Body of pancreas (tissue), 4 donors: ENCODE results near the gene RIMBP2.

Experiments
- CTCF ChIP-seq, 7 experiments: fragments of 450-650 bp in 4 of 7; fragments of 200-600 bp in 3 of 7; sonication (generic) in 3 of 7; IDR thresholded peaks; one replicate each; pipeline ENCODE4 v1.5.1; 2016 to 2019; ENCODE audit warnings: antibody characterized with exemption in 7 of 7
- POLR2A ChIP-seq, 3 donors: fragments of 450-650 bp; IDR thresholded peaks; one replicate each; pipeline ENCODE4 v1.6.1; 2016; ENCODE audit warnings: antibody characterized with exemption in 3 of 3, mild to moderate bottlenecking in 2 of 3

- TF ChIP-seq POLR2A (IDR thresholded peaks at IDR 0.05) (no peak), CTCF (IDR thresholded peaks at IDR 0.05) (no peak)
Measured at GRCh38 chr12:130621696-130622298, 94.3 kb downstream of the RIMBP2 start.
